Progenitor cell of endocrine pancreas (in vitro differentiated cells): ENCODE results near the gene ANO4. TPM values are rescaled to one million over a fixed set of nuclear protein-coding genes. Genes with fewer than 3 reads are reported as not detected.
"Not testable (repeated sequence)": the region's sequence is repeated elsewhere in the genome, so short reads cannot be mapped to it uniquely, and the experiment has no call there.

Experiments
- DNase-seq: peaks from one replicate; pipeline ENCODE4 v3.0.0; 2021; ENCODE audit warnings: low spot score; ENCODE audit not compliant: unreplicated experiment
- H3K27ac Mint-ChIP-seq: 2 replicates; pipeline ENCODE4 v1.8.0; 2021; ENCODE audit warnings: mild to moderate bottlenecking, moderate library complexity, mixed read lengths
- H3K27me3 Mint-ChIP-seq: 2 replicates; pipeline ENCODE4 v1.8.0; 2021; ENCODE audit warnings: mixed read lengths
- H3K36me3 Mint-ChIP-seq: 2 replicates; pipeline ENCODE4 v1.8.0; 2022; ENCODE audit warnings: mixed read lengths; ENCODE audit not compliant: insufficient read depth
- H3K4me1 Mint-ChIP-seq: 2 replicates; pipeline ENCODE4 v1.8.0; 2021; ENCODE audit warnings: low read depth, mixed read lengths
- H3K4me3 Mint-ChIP-seq: 2 replicates; pipeline ENCODE4 v1.8.0; 2021; ENCODE audit warnings: low read depth, mild to moderate bottlenecking, moderate library complexity, mixed read lengths
- H3K9me3 Mint-ChIP-seq: 2 replicates; pipeline ENCODE4 v1.8.0; 2021; ENCODE audit warnings: low read depth, mixed read lengths
- total RNA-seq: library from RNA; stranded (reverse); gene quantifications from 2 replicates; pipeline ENCODE4 v1.2.1, GENCODE V29; 2021
- TF ChIP-seq, protein P1 (sequence below): fragments of 200-600 bp; sonication (generic); IDR thresholded peaks from one replicate; pipeline ENCODE4 v1.5.0; 2021; ENCODE audit warnings: antibody characterized with exemption, mild to moderate bottlenecking; ENCODE audit not compliant: unreplicated experiment

ANO4 gene
- total RNA-seq, 1 donor from 2014 or later: 0.38 TPM

DNA sequence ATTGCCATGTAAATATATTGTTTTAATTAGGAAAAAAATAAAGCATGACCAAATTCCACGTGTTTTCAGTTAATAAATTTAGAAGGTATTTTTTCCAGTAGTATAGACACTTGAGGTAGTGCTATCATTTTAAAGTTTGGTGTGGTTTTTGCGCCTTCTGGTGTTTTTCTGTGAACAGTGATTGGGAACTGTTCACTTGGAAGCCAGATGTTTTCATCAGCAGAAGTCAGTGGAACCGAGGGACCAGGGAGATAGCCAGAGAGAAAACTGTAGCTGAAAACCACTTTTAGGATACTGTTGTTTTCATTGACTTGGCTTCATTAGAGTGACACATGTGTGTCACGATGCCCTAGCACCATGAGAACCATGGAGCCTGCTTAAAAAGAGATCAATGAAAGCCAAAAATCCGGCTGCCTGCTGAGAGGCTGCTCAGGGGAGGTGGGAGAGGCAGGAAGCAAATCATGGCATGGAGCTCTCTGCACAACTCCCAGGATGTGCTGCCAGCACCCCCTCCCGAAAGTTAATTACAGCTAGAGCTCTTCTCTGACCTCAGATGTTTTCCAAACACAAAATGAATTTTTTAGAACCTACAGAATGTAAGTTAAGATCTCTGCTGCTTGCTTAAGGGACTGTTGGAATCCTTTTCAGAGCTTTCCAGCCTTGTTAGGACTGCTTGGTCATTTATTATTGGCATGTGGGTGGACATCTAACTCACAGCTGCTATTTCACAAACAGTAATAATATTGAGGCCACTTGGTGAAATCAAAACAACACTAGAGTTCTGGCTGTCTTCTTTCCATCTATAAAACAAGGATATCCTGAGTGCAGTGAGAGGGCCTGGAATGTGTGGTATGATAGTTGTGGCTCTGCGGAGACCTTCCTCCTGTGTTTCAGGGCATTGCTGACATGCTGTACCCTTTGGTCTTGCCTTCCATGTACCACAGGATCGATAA, 192.3 kb downstream of the ANO4 start:
- Mint-ChIP-seq H3K27me3 (no peaks in the 10 kb centered on the region), H3K4me1 (peaks cover 18% of the 10 kb centered on the region), H3K27ac (no peak overlapping the region), H3K36me3 (no peaks in the 10 kb centered on the region), H3K4me3 (no peak overlapping the region), H3K9me3 (no peaks in the 10 kb centered on the region)
- TF ChIP-seq, protein P1, sequence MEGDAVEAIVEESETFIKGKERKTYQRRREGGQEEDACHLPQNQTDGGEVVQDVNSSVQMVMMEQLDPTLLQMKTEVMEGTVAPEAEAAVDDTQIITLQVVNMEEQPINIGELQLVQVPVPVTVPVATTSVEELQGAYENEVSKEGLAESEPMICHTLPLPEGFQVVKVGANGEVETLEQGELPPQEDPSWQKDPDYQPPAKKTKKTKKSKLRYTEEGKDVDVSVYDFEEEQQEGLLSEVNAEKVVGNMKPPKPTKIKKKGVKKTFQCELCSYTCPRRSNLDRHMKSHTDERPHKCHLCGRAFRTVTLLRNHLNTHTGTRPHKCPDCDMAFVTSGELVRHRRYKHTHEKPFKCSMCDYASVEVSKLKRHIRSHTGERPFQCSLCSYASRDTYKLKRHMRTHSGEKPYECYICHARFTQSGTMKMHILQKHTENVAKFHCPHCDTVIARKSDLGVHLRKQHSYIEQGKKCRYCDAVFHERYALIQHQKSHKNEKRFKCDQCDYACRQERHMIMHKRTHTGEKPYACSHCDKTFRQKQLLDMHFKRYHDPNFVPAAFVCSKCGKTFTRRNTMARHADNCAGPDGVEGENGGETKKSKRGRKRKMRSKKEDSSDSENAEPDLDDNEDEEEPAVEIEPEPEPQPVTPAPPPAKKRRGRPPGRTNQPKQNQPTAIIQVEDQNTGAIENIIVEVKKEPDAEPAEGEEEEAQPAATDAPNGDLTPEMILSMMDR: no peak
- no peak for DNase-seq

DNA sequence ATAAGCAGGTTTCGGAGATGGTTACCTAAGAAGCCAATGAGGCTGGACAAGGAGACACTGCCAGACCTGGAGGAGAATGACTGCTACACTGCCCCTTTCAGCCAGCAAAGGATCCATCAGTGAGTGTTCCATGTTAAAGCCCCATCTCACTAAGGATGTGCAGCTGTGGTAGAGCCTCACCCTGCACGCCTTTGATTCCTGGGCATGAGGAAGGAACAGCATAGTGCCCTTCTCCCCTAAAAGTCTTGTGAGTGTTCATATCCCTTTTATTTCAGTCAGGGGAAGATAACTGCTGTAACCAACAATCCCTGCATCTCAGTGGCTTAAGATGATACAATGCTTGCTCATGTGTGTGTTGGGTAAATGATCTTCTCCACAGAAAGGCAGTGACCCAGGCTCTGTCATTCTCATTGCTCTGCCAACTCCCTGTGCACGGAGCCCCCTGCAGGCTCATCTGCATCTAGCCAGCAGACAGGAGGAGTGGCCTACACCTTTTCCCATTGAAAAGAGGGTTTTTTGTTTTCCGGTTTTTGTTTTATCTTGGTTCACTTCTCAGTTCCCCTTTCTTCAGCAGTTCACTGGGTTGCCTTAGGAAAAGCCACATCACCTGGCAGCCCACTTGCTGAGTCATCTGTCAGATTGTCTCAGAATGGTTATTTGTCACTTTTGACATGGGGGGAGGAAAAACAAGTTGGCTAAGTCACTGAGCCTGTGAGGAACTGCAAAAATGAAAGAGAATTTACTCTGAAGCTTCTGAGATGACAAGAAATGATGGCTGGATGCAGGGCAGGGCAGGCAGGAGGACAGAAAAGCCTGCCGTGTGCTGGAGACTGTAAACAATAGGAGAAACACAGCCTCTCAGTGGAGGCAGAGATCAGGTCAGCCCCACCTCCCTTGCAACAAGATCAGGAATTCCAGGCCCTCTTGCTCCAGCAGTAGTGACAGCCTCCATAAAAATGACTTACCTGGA, 193.3 kb downstream of the ANO4 start:
- H3K36me3 Mint-ChIP-seq: no peaks in the 10 kb centered on the region
- TF ChIP-seq, protein P1: peak; percentile 60
- H3K4me3 Mint-ChIP-seq: no peak overlapping the region
- no peaks in the 10 kb centered on the region for H3K9me3 Mint-ChIP-seq
- H3K27me3 Mint-ChIP-seq: no peaks in the 10 kb centered on the region
- peaks cover 10% of the 10 kb centered on the region for H3K4me1 Mint-ChIP-seq
- peak; percentile 16 for DNase-seq
- peak overlapping the region; percentile 76 for H3K27ac Mint-ChIP-seq

DNA sequence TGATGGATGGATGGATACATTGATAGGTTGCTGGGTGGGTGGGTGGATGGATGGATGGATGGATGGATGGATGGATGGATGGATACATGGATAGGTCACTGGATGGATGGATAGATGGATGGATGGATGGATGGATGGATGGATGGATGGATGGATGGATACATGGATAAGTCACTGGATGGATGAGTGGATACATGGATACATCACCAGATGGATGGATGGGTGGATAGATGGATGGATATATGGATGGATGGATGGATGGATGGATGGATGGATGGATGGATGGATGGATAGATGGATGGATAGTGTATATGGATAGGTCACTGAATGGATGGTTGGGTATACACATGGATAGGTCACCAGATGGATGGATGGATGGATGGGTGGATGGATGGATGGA, 194.9 kb downstream of the ANO4 start:
- not testable (repeated sequence) for H3K4me3 Mint-ChIP-seq, DNase-seq, H3K27me3 Mint-ChIP-seq, H3K27ac Mint-ChIP-seq, H3K9me3 Mint-ChIP-seq, H3K36me3 Mint-ChIP-seq, H3K4me1 Mint-ChIP-seq

DNA sequence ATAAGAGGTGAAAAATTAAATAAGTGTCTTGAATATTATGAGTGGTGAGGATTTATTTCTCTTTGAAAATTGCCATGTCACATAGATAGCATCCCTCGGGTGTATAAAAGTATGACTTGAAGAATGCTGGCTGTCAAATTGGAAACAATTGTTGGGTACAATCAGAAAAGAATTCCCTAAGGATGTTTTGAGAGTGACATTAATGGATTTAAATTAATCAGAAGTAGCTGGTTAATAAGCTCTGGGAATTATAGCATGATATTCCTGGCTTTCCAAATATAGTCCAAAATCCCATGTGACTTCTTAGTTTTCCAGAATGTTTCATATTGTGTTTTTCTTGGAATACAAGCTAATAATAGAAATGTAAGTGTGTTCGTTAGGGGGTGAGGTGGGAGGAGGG, 196.5 kb downstream of the ANO4 start:
- H3K4me3 Mint-ChIP-seq: no peak overlapping the region
- no peak overlapping the region for H3K27ac Mint-ChIP-seq
- no peaks in the 10 kb centered on the region for H3K27me3 Mint-ChIP-seq
- H3K4me1 Mint-ChIP-seq: peaks cover 8% of the 10 kb centered on the region
- no peaks in the 10 kb centered on the region for H3K36me3 Mint-ChIP-seq
- DNase-seq: no peak
- TF ChIP-seq, protein P1: no peak
- no peaks in the 10 kb centered on the region for H3K9me3 Mint-ChIP-seq

DNA sequence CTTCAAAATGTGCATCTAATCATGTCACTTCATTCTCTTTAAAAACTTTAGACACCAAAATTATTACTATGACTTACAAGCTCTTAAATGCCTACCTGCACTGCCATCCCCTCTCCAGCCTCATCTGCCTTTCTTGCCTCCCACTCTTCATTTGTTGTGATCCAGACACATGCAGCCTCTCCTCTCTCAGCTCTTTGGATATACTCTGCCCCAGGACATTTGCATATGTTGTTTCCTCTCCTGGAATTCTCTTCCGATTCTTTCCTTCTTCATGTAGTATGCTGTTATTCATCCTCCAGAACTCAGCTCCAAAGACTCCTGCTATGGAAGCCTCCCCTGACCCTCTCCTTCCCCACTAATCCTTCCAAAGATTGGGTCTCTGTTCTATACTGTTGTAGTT, 197.6 kb downstream of the ANO4 start:
- Mint-ChIP-seq H3K9me3 (no peaks in the 10 kb centered on the region), H3K36me3 (no peaks in the 10 kb centered on the region), H3K27ac (no peak overlapping the region), H3K4me3 (no peak overlapping the region), H3K27me3 (no peaks in the 10 kb centered on the region), H3K4me1 (peaks cover 6% of the 10 kb centered on the region)
- TF ChIP-seq, protein P1: no peak
- no peak for DNase-seq
